Liver (tissue), 3 donors: Measurements from ENCODE around the gene SYCP2L.

Experiments used
- CTCF ChIP-seq: fragments of 150-350 bp; IDR thresholded peaks from 2 replicates; pipeline ENCODE4 v1.5.1; 2017; ENCODE audit warnings: improper control_type of control experiment, low read depth, low read length; ENCODE audit not compliant: missing input control
- EGR1 ChIP-seq, 2 donors: IDR thresholded peaks; 2 replicates each; pipeline ENCODE4 v1.6.1; 2016 to 2018; ENCODE audit warnings: antibody characterized with exemption in 2 of 2, low read depth in 2 of 2
- RAD21 ChIP-seq, 2 donors: IDR thresholded peaks; 2 replicates each; pipeline ENCODE4 v1.6.1; 2016; ENCODE audit warnings: antibody characterized with exemption in 2 of 2, mild to moderate bottlenecking in 2 of 2
- REST ChIP-seq: IDR thresholded peaks from 2 replicates; pipeline ENCODE4 v1.6.1; 2016; ENCODE audit warnings: antibody characterized with exemption, mild to moderate bottlenecking
- YY1 ChIP-seq: IDR thresholded peaks from 2 replicates; pipeline ENCODE4 v1.6.1; 2016; ENCODE audit warnings: antibody characterized with exemption, mild to moderate bottlenecking
- TF ChIP-seq, protein P1 (sequence below): IDR thresholded peaks from 2 replicates; pipeline ENCODE4 v1.6.1; 2016; ENCODE audit warnings: antibody characterized with exemption
- donor health status: healthy.
- donor health status: healthy.

GRCh38 chr6:10857259-10857658, 29.6 kb upstream of the SYCP2L start:
- TF ChIP-seq EGR1 (IDR thresholded peaks at IDR 0.05; ENCODE audit: low read depth in 2 of 2) = no peak
- TF ChIP-seq, protein P1, sequence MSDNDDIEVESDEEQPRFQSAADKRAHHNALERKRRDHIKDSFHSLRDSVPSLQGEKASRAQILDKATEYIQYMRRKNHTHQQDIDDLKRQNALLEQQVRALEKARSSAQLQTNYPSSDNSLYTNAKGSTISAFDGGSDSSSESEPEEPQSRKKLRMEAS = no peak
- no peak for TF ChIP-seq RAD21 (IDR thresholded peaks at IDR 0.05)
- TF ChIP-seq CTCF = no peak
- TF ChIP-seq REST = no peak
- TF ChIP-seq YY1 = no peak
